ENCODE measurements around the gene UTS2B. TPM values are rescaled to one million over a fixed set of nuclear protein-coding genes. Genes with fewer than 3 reads are reported as not detected.

Gene UTS2B, protein sequence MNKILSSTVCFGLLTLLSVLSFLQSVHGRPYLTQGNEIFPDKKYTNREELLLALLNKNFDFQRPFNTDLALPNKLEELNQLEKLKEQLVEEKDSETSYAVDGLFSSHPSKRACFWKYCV
- 0.13 to 0.20 TPM in 2 of 5 replicates, not detected in the others for total RNA-seq (2022; extraction: Qiagen RNA extraction)

DNA sequence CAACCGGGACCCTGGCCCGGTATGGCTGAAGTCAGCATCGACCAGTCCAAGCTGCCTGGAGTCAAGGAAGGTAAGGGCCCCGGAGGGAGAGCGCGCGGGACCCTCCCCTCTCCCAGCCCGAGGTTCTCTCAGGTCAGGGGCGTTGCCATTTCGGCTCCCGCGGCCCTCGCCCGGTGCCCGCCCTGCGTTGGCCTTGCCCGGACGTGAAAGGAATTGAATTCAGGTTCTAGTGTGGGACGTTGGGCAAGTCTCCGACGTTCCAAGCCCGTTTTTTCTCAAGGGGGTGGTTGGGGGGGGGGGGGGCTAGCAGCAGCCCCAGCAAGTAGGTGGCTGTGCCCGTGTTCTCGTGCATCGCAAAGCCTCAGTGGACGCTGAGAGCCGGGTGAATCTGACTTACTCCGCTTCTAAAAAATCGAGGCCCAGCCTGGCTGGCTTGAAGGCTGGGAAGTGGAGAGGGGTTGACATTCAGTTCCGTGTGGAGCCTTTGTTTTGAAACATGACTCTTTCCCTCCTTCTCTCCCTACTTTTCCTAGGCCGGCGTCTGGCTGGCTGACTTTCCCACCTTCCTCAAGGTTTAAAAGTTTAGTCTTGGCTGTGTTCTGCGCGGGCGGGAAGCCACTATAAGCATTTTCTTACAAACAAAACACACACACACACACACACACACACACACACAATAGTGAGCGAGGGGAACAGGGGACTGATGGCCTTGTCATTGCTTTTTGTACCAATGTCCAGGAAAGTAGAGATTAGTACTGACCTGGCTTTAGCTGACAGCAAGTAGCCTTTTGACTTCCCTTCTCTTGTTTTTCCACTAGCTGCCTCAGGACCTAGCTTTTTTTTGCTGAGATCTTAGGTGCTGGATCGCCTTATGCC is at the start of gene UTS2B:
TSS of gene UTS2B (minus strand) at position 873 of the 876 bp plus-strand sequence. CDS start 48,337 bp downstream, outside the sequence.

DNA sequence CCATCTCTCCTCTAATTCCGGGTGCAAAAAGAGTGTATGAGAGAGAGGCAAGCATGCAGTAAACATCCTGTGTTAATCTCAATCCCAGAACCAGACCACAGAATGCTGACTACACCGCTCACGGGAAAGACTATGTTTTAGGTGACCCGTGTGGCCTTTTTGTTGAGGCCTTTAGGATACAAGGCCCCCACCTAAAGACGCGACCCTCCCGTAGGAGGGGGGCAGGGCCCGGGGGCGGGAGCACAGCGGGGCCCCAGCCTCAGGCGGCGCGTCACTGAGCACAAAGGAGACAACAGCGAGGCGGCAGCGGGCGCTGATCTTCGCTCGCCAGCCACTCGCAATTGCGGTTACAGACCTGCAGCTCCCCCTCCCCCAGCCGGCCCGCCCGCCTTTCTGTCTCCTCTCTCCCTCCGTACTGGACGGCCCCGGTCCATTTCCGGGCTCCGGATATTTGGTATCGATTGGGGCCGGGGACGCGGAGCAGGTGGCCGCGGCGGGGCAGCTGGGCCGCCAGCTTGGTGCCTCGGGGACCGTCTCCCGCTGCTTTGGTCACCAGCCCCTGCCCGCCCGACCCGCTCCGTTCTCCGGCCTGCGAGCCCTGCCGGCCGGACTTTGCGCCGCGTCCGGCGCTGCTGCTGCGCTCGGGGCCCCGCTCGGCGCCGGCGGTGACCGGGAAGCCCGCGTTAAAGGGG is 1.2 kb downstream of the UTS2B start, which contains the start of gene CCDC50:
TSS of gene CCDC50 (plus strand) at position 433 of the 692 bp plus-strand sequence. CDS start 281 bp downstream, outside the sequence.

Other genes starting within 250 kb of the UTS2B start
- gene OSTN, start 131.3 kb downstream of the UTS2B start, total RNA-seq (2022; extraction: Qiagen RNA extraction) = not detected in 5 replicates
- 22.4 to 27.3 TPM (median 26.1 TPM) in 5 replicates for gene CCDC50, start 1.1 kb downstream of the UTS2B start, total RNA-seq (2022; extraction: Qiagen RNA extraction)
- gene PYDC2, start 130.6 kb upstream of the UTS2B start, total RNA-seq (2022; extraction: Qiagen RNA extraction) = not detected in 5 replicates